ENCODE results near the gene UEVLD. TPM values are rescaled to one million over a fixed set of nuclear protein-coding genes. Genes with fewer than 3 reads are reported as not detected.
A peak's percentile ranks its signal among the peaks of the same experiment; 100 is the strongest.
"Not testable (repeated sequence)": the region's sequence is repeated elsewhere in the genome, so short reads cannot be mapped to it uniquely, and the experiment has no call there.

UEVLD gene
- total RNA-seq, 4 donors from 2014 or later = 15.4 to 33.2 (median 21.1) TPM

GRCh38 chr11:18600915-18601569 is 12.5 kb upstream of the UEVLD start:
- no peak for DNase-seq
- H3K36me3 ChIP-seq = peaks cover 0 to 23% (median 0%) of the 10 kb centered on the region in 3 donors
- intact Hi-C loops (cut with DNase I) = no loop called here
- H3K4me3 ChIP-seq = no peak overlapping the region
- no peak overlapping the region for H3K27ac ChIP-seq
- H3K4me1 ChIP-seq = no peaks in the 10 kb centered on the region
- WGBS, 2 donors = 89 to 94% methylated on average over 4 of the region's 4 CpGs
- no peaks in the 10 kb centered on the region for H3K9me3 ChIP-seq
- TF ChIP-seq CTCF (IDR thresholded peaks at IDR 0.05) = no peak
- no peak for TF ChIP-seq POLR2A (IDR thresholded peaks at IDR 0.05)
- H3K27me3 ChIP-seq = no peaks in the 10 kb centered on the region

GRCh38 chr11:18599739-18600230 is 11.3 kb upstream of the UEVLD start, which contains the start of gene MISFA:
TSS of gene MISFA (plus strand) at chr11:18599789. CDS start at chr11:18599929, 140 bp downstream.
- no peak for DNase-seq
- Histone ChIP-seq H3K4me3 (no peak within 1 kb of the TSS), H3K27me3 (no peaks in the 10 kb centered on the region), H3K4me1 (peaks cover 5 to 12% (median 6%) of the 10 kb centered on the region in 3 donors), H3K9me3 (no peaks in the 10 kb centered on the region), H3K36me3 (peaks cover 0 to 18% (median 0%) of the 10 kb centered on the region in 3 donors), H3K27ac (no peak within 1 kb of the TSS)
- intact Hi-C loops (cut with DNase I) = no loop called here
- TF ChIP-seq CTCF (IDR thresholded peaks at IDR 0.05) (no peak), POLR2A (IDR thresholded peaks at IDR 0.05) (no peak)
- WGBS, 2 donors = 88 to 95% methylated on average over 6 to 7 of the region's 7 CpGs

GRCh38 chr11:18594999-18595749 is 6.6 kb upstream of the UEVLD start:
- Histone ChIP-seq H3K27ac (peak overlapping the region in 3 of 4 donors; percentile 32 to 45 (median 44)), H3K4me1 (peaks cover 6 to 44% (median 17%) of the 10 kb centered on the region in 3 donors), H3K27me3 (no peaks in the 10 kb centered on the region), H3K36me3 (peaks cover 0 to 16% (median 0%) of the 10 kb centered on the region in 3 donors), H3K4me3 (no peak overlapping the region), H3K9me3 (no peaks in the 10 kb centered on the region)
- WGBS, 2 donors = 15 to 48% methylated on average over 2 to 4 of the region's 5 CpGs
- TF ChIP-seq POLR2A (IDR thresholded peaks at IDR 0.05) = no peak
- no peak for TF ChIP-seq CTCF (IDR thresholded peaks at IDR 0.05)
- intact Hi-C loops (cut with DNase I) = no loop called here
- no peak for DNase-seq

GRCh38 chr11:18594088-18594487 is 5.6 kb upstream of the UEVLD start:
- H3K4me3 ChIP-seq; H3K9me3 ChIP-seq; H3K27me3 ChIP-seq; intact Hi-C loops (cut with DNase I); DNase-seq: not testable (repeated sequence)
- Histone ChIP-seq H3K36me3 (peaks cover 0 to 16% (median 0%) of the 10 kb centered on the region in 3 donors), H3K4me1 (peaks cover 9 to 55% (median 28%) of the 10 kb centered on the region in 3 donors), H3K27ac (peak overlapping the region in 1 of 4 donors; percentile 52)
- 53 to 61% methylated on average over 5 of the region's 5 CpGs for WGBS, 2 donors

- DNase-seq = no peak
- TF ChIP-seq CTCF (IDR thresholded peaks at IDR 0.05) = no peak
- TF ChIP-seq POLR2A (IDR thresholded peaks at IDR 0.05) = no peak
- intact Hi-C loops (cut with DNase I) = no loop called here
- peak overlapping the region in 1 of 4 donors; percentile 92 for H3K27ac ChIP-seq
- H3K27me3 ChIP-seq = no peaks in the 10 kb centered on the region
- 50 to 52% methylated on average over 2 of the region's 2 CpGs for WGBS, 2 donors
- H3K4me1 ChIP-seq = peaks cover 14 to 70% (median 36%) of the 10 kb centered on the region in 3 donors
- H3K36me3 ChIP-seq = peaks cover 0 to 2% (median 0%) of the 10 kb centered on the region in 3 donors
- H3K9me3 ChIP-seq = no peaks in the 10 kb centered on the region
- no peak overlapping the region for H3K4me3 ChIP-seq
These were observed 2.0 kb upstream of the UEVLD start for GRCh38 chr11:18590571-18590970.

Measured in esophagus squamous epithelium (tissue), 5 donors.